ENCODE results near the gene COX6B2.
"Not testable (repeated sequence)": the region's sequence is repeated elsewhere in the genome, so short reads cannot be mapped to it uniquely, and the experiment has no call there.

GRCh38 chr19:55401390-55401789 is 46.9 kb upstream of the COX6B2 start:
- not testable (repeated sequence) for TF ChIP-seq EZH2 (IDR thresholded peaks at IDR 0.05); POLR2AphosphoS5 (IDR thresholded peaks at IDR 0.05; ENCODE audit: borderline replicate concordance, low read depth, low read length); FOXP2 (optimal IDR thresholded peaks at IDR 0.05; ENCODE audit: control extremely low read depth, extremely low read length, insufficient read depth)

All from SK-N-MC (cell line).